DND-41 (cell line): ENCODE measurements around the gene XIAP.

Experiments
- ATAC-seq: fragments of 200-7000 bp; cut with Tn5 transposase; 3 replicates; pipeline ENCODE4 v1.9.1; 2021; ENCODE audit warnings: low read depth; ENCODE audit not compliant: insufficient read depth
- DNase-seq: peaks from one replicate; pipeline ENCODE4 v3.0.0-alpha.2; 2020
- H2AFZ ChIP-seq: 2 replicates; pipeline ENCODE4 v1.6.0; 2012; ENCODE audit warnings: low read depth, low read length
- H3K27ac ChIP-seq: 2 replicates; pipeline ENCODE4 v1.5.1; 2012; ENCODE audit warnings: low read length, inconsistent platforms
- H3K27me3 ChIP-seq: fragments of 200-600 bp; sonication (generic); 2 replicates; pipeline ENCODE4 v1.6.0; 2012; ENCODE audit warnings: low read length, mild to moderate bottlenecking, inconsistent platforms; ENCODE audit not compliant: insufficient read depth, poor library complexity
- H3K36me3 ChIP-seq: 2 replicates; pipeline ENCODE4 v1.5.1; 2012; ENCODE audit warnings: low read length, inconsistent platforms; ENCODE audit not compliant: insufficient read depth
- H3K4me1 ChIP-seq: 2 replicates; pipeline ENCODE4 v1.5.1; 2012; ENCODE audit warnings: mild to moderate bottlenecking, low read length; ENCODE audit not compliant: insufficient read depth
- H3K4me2 ChIP-seq: 2 replicates; pipeline ENCODE4 v1.6.0; 2012; ENCODE audit warnings: mild to moderate bottlenecking, moderate library complexity, low read length, inconsistent platforms; ENCODE audit not compliant: insufficient read depth
- H3K4me3 ChIP-seq, 2 experiments: fragments of 200-600 bp in 1 of 2; shearing (Covaris generic) in 1 of 2; 2 replicates each; pipeline ENCODE4 v1.5.1; 2012 to 2016; ENCODE audit warnings: inconsistent platforms in 2 of 2, low read length in 2 of 2, mild to moderate bottlenecking in 2 of 2, low read depth in 1 of 2, moderate library complexity in 1 of 2
- H3K79me2 ChIP-seq: 2 replicates; pipeline ENCODE4 v1.6.0; 2012; ENCODE audit warnings: low read length, inconsistent platforms; ENCODE audit not compliant: insufficient read depth
- H3K9ac ChIP-seq: 2 replicates; pipeline ENCODE4 v1.6.0; 2012; ENCODE audit warnings: low read depth, mild to moderate bottlenecking, inconsistent platforms, low read length, moderate library complexity
- H3K9me3 ChIP-seq: 2 replicates; pipeline ENCODE4 v1.5.1; 2012; ENCODE audit warnings: low read length, moderate library complexity, mild to moderate bottlenecking, inconsistent platforms; ENCODE audit not compliant: insufficient read depth, severe bottlenecking
- H4K20me1 ChIP-seq: 2 replicates; pipeline ENCODE4 v1.6.0; 2012; ENCODE audit warnings: low read length; ENCODE audit not compliant: insufficient read depth
- EZH2 ChIP-seq: IDR thresholded peaks from 3 replicates; pipeline ENCODE4 v1.6.1; 2012; ENCODE audit warnings: borderline replicate concordance, low read depth, mild to moderate bottlenecking, moderate library complexity, low read length, inconsistent platforms; ENCODE audit not compliant: severe bottlenecking
- TF ChIP-seq, protein P1 (sequence below): IDR thresholded peaks from 2 replicates; pipeline ENCODE4 v1.5.1; 2012; ENCODE audit warnings: borderline replicate concordance, low read length, moderate library complexity, mild to moderate bottlenecking; ENCODE audit not compliant: poor library complexity, severe bottlenecking; ENCODE audit errors: extremely low read depth

Gene XIAP

DNA sequence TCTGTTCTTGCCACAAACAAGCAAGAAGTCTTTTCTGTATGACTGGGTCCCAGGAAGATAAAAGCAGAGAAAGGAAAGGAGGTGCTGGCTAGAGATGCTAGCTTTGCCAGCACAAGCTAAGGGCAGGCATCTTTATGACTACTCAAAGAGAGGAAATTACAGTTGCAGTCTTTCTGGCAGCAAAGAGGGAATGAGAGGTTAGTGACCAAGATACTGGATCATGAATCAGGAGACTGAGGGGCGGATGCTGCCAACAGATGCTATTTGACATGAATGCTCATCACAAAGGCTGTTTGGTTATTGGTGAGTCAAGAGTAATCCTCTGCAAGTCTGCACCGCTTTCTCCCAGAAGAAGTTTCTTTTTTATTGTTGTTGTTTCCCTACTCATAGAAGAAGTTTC lies 5.5 kb upstream of the XIAP start:
- peaks cover 6% of the 10 kb centered on the region for H3K4me1 ChIP-seq
- no peak for ATAC-seq
- H2AFZ ChIP-seq: no peak overlapping the region
- H3K9me3 ChIP-seq: no peaks in the 10 kb centered on the region
- no peaks in the 10 kb centered on the region for H3K36me3 ChIP-seq
- 0 out of 2 replicates have a peak, but pooled peaks cover 3% of the 10 kb centered on the region for H3K79me2 ChIP-seq
- H4K20me1 ChIP-seq: no peaks in the 10 kb centered on the region
- H3K27ac ChIP-seq: no peak overlapping the region
- H3K27me3 ChIP-seq: no peaks in the 10 kb centered on the region
- H3K9ac ChIP-seq: no peak overlapping the region
- no peak for DNase-seq
- TF ChIP-seq, protein P1, sequence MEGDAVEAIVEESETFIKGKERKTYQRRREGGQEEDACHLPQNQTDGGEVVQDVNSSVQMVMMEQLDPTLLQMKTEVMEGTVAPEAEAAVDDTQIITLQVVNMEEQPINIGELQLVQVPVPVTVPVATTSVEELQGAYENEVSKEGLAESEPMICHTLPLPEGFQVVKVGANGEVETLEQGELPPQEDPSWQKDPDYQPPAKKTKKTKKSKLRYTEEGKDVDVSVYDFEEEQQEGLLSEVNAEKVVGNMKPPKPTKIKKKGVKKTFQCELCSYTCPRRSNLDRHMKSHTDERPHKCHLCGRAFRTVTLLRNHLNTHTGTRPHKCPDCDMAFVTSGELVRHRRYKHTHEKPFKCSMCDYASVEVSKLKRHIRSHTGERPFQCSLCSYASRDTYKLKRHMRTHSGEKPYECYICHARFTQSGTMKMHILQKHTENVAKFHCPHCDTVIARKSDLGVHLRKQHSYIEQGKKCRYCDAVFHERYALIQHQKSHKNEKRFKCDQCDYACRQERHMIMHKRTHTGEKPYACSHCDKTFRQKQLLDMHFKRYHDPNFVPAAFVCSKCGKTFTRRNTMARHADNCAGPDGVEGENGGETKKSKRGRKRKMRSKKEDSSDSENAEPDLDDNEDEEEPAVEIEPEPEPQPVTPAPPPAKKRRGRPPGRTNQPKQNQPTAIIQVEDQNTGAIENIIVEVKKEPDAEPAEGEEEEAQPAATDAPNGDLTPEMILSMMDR: no peak
- no peak for TF ChIP-seq EZH2
- H3K4me2 ChIP-seq: no peak overlapping the region
- H3K4me3 ChIP-seq: no peak overlapping the region

DNA sequence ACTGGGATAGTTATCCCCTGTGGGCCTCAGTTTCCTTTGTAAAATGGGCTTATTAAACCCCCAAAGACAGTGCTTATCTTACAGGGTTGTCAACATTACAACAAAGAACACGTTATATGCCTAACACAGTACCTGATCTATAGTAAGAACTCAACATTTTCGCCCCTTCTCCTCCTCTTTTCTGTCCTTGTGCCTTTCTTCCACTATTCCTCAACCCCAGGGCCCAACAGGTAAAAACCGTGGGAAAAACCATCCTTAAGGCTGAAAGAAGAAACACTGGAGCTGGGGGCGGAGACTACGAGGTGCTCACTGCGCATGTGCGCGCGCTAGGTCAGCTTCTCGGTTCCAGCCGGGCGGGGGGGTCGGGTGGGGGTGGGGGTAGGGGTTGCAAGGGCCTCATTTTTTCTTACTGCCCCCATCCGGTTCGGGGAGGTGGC lies 426 bp upstream of the XIAP start:
- peak; percentile 51 for ATAC-seq
- Histone ChIP-seq H3K9me3 (no peaks in the 10 kb centered on the region), H3K4me3 (peak overlapping the region; percentile 34 to 68; a peak in 3 of 4 replicates), H3K4me2 (peak overlapping the region; percentile 77), H3K79me2 (peaks cover 51% of the 10 kb centered on the region), H3K27ac (peak overlapping the region; percentile 98), H3K27me3 (no peaks in the 10 kb centered on the region), H3K36me3 (no peaks in the 10 kb centered on the region), H3K4me1 (peaks cover 16% of the 10 kb centered on the region), H2AFZ (peak overlapping the region; percentile 76), H3K9ac (peak overlapping the region; percentile 92), H4K20me1 (no peaks in the 10 kb centered on the region)
- TF ChIP-seq EZH2: no peak
- TF ChIP-seq, protein P1: no peak
- DNase-seq: no peak

DNA sequence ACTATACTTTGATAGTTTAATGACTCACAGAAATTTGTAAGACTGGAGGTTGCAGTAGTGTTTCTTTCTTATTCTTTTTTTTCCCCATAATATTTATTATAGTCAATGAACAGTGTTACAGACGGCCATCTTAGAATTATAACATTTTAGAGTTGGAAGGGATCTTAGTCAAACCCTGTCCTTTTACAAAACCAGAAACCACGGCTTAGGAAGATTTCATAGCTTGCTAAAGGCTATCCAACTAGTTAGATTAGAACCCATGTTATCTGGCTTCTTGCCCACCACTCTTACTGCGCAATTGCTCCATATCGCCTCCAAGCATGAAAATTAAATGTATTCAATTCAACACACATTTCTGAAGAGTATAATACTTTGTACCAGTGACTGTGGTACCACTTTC lies 1.1 kb downstream of the XIAP start:
- DNase-seq: no peak
- peaks cover 16% of the 10 kb centered on the region for H3K4me1 ChIP-seq
- no peak for TF ChIP-seq EZH2
- TF ChIP-seq, protein P1: no peak
- H3K36me3 ChIP-seq: no peaks in the 10 kb centered on the region
- H2AFZ ChIP-seq: no peak overlapping the region
- no peak for ATAC-seq
- H3K27me3 ChIP-seq: no peaks in the 10 kb centered on the region
- H3K9me3 ChIP-seq: no peaks in the 10 kb centered on the region
- peaks cover 64% of the 10 kb centered on the region for H3K79me2 ChIP-seq
- H3K9ac ChIP-seq: peak overlapping the region; percentile 92
- peak overlapping the region; percentile 34 to 68; a peak in 3 of 4 replicates for H3K4me3 ChIP-seq
- peak overlapping the region; percentile 98 for H3K27ac ChIP-seq
- H4K20me1 ChIP-seq: no peaks in the 10 kb centered on the region
- H3K4me2 ChIP-seq: peak overlapping the region; percentile 77

DNA sequence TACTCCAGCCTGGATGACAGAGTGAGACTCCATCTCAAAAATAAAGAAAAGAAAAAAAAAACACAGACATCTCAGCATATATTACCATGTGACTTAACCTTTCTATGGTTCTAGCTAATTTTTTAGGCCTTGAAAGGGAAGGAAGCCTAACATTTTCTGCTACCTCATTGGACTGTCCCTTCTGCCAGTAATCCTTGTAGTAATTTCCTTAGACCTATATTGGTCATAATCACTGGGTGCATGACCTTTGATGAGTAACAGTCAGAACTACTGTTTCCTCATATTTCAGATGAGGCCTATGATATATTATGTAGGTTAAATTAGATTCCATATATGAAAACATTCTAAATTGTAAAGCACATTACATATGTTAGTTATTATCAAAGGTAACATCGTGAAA lies 9.6 kb downstream of the XIAP start:
- Histone ChIP-seq H3K36me3 (no peaks in the 10 kb centered on the region; the same call in 1 of the 2 replicates), H3K27me3 (no peaks in the 10 kb centered on the region), H2AFZ (no peak overlapping the region), H3K4me3 (no peak overlapping the region), H3K79me2 (peaks cover 90% of the 10 kb centered on the region), H3K9ac (no peak overlapping the region), H3K9me3 (no peaks in the 10 kb centered on the region), H4K20me1 (peaks cover 10% of the 10 kb centered on the region; the same call in 1 of the 2 replicates), H3K4me1 (no peaks in the 10 kb centered on the region), H3K4me2 (no peak overlapping the region), H3K27ac (no peak overlapping the region)
- ATAC-seq (no peak), DNase-seq (no peak)
- TF ChIP-seq, protein P1: no peak
- no peak for TF ChIP-seq EZH2
